A673 (cell line): ENCODE data around the gene CYP4F2. TPM values are rescaled to one million over a fixed set of nuclear protein-coding genes. Genes with fewer than 3 reads are reported as not detected.
A peak's percentile ranks its signal among the peaks of the same experiment; 100 is the strongest.

Experiments
- BruUV-seq: library from RNA; stranded (reverse); fragments of 400-500 nt; replicated peaks from 2 replicates; lab custom pipeline; 2021; lab: Mats Ljungman, UMichigan
- CTCF ChIA-PET: fragments of 300-600 bp; sonication (Branson Sonifier 250); formaldehyde crosslinking; loops from one replicate; lab custom pipeline; 2022; ENCODE audit warnings: antibody characterized with exemption; lab: Charles Lee
- POLR2A ChIA-PET: fragments of 300-600 bp; sonication (Branson Sonifier 250); formaldehyde crosslinking; loops from one replicate; lab custom pipeline; 2022; ENCODE audit warnings: antibody characterized with exemption; ENCODE audit not compliant: low non-redundant PET; lab: Charles Lee
- DNase-seq: peaks from one replicate; pipeline ENCODE4 v3.0.0-alpha.2; 2015; ENCODE audit warnings: low spot score
- H3K27ac ChIP-seq: fragments of 200-600 bp; sonication (generic); 2 replicates; pipeline ENCODE4 v1.5.1; 2016; ENCODE audit warnings: mixed run types, low read depth, mild to moderate bottlenecking, mixed read lengths, antibody characterized with exemption, low read length; ENCODE audit not compliant: poor library complexity, severe bottlenecking
- H3K27me3 ChIP-seq: fragments of 200-600 bp; sonication (generic); replicated peaks from 2 replicates; pipeline ENCODE4 v1.6.1; 2017; ENCODE audit warnings: mixed run types, low read depth, mild to moderate bottlenecking, mixed read lengths, antibody characterized with exemption, low read length; ENCODE audit not compliant: insufficient read depth, poor library complexity
- H3K36me3 ChIP-seq: fragments of 200-600 bp; sonication (generic); 2 replicates; pipeline ENCODE4 v1.6.1; 2016; ENCODE audit warnings: mixed run types, mild to moderate bottlenecking, mixed read lengths, antibody characterized with exemption, low read length; ENCODE audit not compliant: insufficient read depth, poor library complexity, severe bottlenecking
- H3K4me1 ChIP-seq: fragments of 200-600 bp; sonication (generic); 2 replicates; pipeline ENCODE4 v1.6.1; 2017; ENCODE audit warnings: mixed run types, mild to moderate bottlenecking, mixed read lengths, antibody characterized with exemption, low read length; ENCODE audit not compliant: insufficient read depth, poor library complexity, severe bottlenecking
- H3K4me3 ChIP-seq: fragments of 200-600 bp; sonication (generic); 2 replicates; pipeline ENCODE4 v1.5.1; 2016; ENCODE audit warnings: low read depth, mixed run types, mild to moderate bottlenecking, mixed read lengths, low read length; ENCODE audit not compliant: poor library complexity, severe bottlenecking
- H3K9me3 ChIP-seq: fragments of 200-600 bp; sonication (generic); 2 replicates; pipeline ENCODE4 v1.6.1; 2016; ENCODE audit warnings: mixed run types, low read depth, mild to moderate bottlenecking, mixed read lengths, antibody characterized with exemption, low read length; ENCODE audit not compliant: poor library complexity, severe bottlenecking
- EZH2 ChIP-seq: fragments of 200-600 bp; sonication (generic); IDR thresholded peaks from 2 replicates; pipeline ENCODE4 v1.6.1; 2017; ENCODE audit warnings: borderline replicate concordance, low read depth, mild to moderate bottlenecking, mixed read lengths, antibody characterized with exemption, low read length; ENCODE audit not compliant: poor library complexity, severe bottlenecking
- intact Hi-C: fragments of 100-400 bp; cut with micrococcal nuclease; formaldehyde crosslinking; loops from one replicate; pipeline ENCODE4 v1.10.0; 2022; ENCODE audit not compliant: unreplicated experiment
- total RNA-seq: library from RNA; stranded (reverse); gene quantifications from 2 replicates; pipeline ENCODE4 v1.2.3, GENCODE V29; 2021
- TF ChIP-seq, protein P1 (sequence below): fragments of 300-800, 200-600 bp; sonication (generic); conservative IDR thresholded peaks from 2 replicates; pipeline ENCODE4 v1.5.1; 2017; ENCODE audit warnings: low read depth, mild to moderate bottlenecking, antibody characterized with exemption, low read length, moderate library complexity, mixed read lengths

CYP4F2 gene
- total RNA-seq, 1 experiment from 2014 or later, result not detected

DNA sequence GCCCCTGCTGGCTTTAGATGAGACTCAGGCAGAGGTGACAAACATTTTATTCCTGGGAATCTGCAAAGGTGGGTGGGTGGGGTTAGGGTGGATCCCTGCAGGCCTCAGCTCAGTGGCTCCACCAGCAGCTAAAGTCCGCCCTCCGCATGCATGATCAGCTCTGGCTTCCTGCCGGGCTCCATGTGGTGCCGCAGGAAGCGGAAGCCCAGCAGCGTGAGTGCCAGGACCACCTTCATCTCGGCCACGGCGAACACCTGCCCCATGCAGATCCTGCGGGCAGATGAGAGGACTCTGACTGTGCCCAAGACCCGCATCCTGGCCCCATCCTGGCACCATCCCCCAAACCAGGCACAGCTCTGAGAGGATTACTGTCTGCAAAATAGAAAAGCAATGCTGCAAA, 26.3 kb downstream of the CYP4F2 start:
- intact Hi-C loops, result no loop called here
- ChIA-PET CTCF (interaction anchor here (0.6 kb wide), 1 partner anchor 310 kb away, joined by 5 read pairs; no protein-coding TSS in a partner anchor), POLR2A (no interaction called here)
- Histone ChIP-seq H3K4me3 (peak overlapping the region; percentile 8), H3K36me3 (no peaks in the 10 kb centered on the region), H3K27ac (no peak overlapping the region), H3K4me1 (no peaks in the 10 kb centered on the region), H3K27me3 (peaks cover 4% of the 10 kb centered on the region), H3K9me3 (no peaks in the 10 kb centered on the region)
- BruUV-seq, result no TSS peak
- DNase-seq, result peak; percentile 55
- no peak for TF ChIP-seq EZH2
- TF ChIP-seq, protein P1, sequence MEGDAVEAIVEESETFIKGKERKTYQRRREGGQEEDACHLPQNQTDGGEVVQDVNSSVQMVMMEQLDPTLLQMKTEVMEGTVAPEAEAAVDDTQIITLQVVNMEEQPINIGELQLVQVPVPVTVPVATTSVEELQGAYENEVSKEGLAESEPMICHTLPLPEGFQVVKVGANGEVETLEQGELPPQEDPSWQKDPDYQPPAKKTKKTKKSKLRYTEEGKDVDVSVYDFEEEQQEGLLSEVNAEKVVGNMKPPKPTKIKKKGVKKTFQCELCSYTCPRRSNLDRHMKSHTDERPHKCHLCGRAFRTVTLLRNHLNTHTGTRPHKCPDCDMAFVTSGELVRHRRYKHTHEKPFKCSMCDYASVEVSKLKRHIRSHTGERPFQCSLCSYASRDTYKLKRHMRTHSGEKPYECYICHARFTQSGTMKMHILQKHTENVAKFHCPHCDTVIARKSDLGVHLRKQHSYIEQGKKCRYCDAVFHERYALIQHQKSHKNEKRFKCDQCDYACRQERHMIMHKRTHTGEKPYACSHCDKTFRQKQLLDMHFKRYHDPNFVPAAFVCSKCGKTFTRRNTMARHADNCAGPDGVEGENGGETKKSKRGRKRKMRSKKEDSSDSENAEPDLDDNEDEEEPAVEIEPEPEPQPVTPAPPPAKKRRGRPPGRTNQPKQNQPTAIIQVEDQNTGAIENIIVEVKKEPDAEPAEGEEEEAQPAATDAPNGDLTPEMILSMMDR, result no peak

DNA sequence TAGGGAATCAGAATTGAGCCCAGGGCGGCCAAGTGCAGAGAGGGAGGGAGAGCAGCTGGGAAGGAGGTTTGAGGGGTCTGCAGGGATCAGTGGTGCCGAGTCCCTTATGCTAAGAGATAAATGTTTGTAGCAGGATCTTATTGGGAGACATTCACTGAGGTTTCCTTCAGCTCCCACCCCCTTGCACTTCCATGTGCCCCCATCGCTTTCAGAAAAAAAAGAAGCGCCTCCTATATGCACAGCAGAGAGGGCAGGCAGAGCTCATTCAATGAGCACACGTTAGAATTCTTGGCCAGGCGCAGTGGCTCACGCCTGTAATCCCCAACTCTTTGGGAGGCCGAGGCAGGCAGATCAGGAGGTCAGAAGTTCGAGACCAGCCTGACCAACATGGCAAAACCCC, 28.0 kb downstream of the CYP4F2 start:
- Histone ChIP-seq H3K9me3 (no peaks in the 10 kb centered on the region), H3K36me3 (no peaks in the 10 kb centered on the region), H3K27me3 (peaks cover 4% of the 10 kb centered on the region), H3K4me3 (no peak overlapping the region), H3K4me1 (no peaks in the 10 kb centered on the region), H3K27ac (no peak overlapping the region)
- ChIA-PET CTCF (no interaction called here), POLR2A (no interaction called here)
- TF ChIP-seq EZH2, result no peak
- TF ChIP-seq, protein P1, result no peak
- BruUV-seq, result no TSS peak
- no peak for DNase-seq
- intact Hi-C loops, result loop anchor here (5.0 kb wide), 1 partner anchor 238 kb away; no protein-coding TSS in a partner anchor

DNA sequence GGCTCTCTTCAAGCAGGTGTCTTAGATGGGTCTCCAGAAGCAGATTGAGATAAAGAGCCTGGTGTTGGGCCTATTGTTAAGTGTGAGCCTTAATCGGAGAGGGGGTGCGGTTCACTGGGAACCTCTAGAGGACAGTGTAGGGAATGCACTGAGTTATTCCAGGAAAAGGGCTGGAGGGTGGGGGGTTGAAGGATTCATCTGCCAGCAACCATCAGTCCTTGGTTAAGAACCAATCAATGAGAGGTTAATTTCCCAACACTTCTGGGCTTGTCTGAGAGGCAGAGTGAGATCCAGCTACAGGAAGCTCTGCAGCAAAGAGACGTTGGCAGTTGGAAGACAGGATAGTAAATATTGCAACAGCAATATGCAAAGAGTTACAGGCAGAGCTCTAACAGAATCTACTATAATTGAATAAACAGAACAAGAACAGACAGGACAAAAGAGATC, 28.7 kb downstream of the CYP4F2 start:
- Histone ChIP-seq H3K9me3 (no peaks in the 10 kb centered on the region), H3K4me1 (no peaks in the 10 kb centered on the region), H3K36me3 (no peaks in the 10 kb centered on the region), H3K27me3 (peaks cover 4% of the 10 kb centered on the region), H3K27ac (no peak overlapping the region), H3K4me3 (no peak overlapping the region)
- intact Hi-C loops, result loop anchor here (5.0 kb wide), 1 partner anchor 237 kb away; no protein-coding TSS in a partner anchor
- ChIA-PET CTCF (no interaction called here), POLR2A (no interaction called here)
- DNase-seq, result peak; percentile 57
- BruUV-seq, result no TSS peak
- no peak for TF ChIP-seq EZH2
- TF ChIP-seq, protein P1, result peak; percentile 67
